ENCODE results near the gene SNX10.

SNX10 gene

DNA sequence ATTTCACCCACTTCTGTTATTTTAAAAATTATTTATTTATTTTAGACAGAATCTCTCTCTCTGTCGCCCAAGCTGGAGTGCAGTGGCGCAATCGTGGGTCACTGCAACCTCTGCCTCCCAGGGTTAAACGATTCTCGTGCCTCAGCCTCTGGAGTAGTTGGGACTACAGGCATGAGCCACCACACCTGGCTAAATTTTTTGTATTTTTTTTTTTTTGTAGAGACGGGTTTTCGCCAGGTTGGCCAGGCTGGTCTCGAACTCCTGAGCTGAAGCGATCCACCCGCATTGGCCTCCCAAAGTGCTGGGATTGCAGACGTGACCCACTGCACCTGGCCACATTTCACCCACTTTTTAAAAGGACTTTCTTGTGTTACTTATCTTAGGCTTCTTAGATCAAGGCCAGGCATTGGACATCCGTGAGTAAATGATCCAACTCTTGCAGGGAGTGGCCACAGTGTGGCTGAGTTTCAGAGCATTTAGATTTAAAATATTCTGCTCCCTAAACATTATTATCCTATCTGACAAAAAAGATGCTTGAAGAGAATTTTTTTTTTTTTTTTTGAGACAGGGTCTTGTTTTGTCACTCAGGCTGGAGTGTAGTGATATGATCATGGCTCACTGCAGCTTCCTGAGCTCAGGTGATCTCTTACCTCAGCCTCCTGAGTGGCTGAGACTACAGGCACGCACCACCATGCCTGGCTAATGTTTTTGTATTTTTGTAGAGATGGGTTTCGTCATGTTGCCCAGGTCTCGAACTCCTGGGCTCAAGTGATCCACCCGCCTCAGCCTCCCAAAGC is 14.4 kb downstream of the SNX10 start:
- no peaks in the 10 kb centered on the region for H3K27me3 Mint-ChIP-seq (ENCODE audit: low read depth, poor library complexity)
- H3K27ac Mint-ChIP-seq: no peak overlapping the region
- H3K36me3 Mint-ChIP-seq (ENCODE audit: low read depth): peaks cover 14% of the 10 kb centered on the region
- peaks cover 13% of the 10 kb centered on the region for H3K4me1 Mint-ChIP-seq
- no peak for DNase-seq
- H3K9me3 Mint-ChIP-seq: no peaks in the 10 kb centered on the region
- H3K4me3 Mint-ChIP-seq: no peak overlapping the region
- TF ChIP-seq, protein P1, sequence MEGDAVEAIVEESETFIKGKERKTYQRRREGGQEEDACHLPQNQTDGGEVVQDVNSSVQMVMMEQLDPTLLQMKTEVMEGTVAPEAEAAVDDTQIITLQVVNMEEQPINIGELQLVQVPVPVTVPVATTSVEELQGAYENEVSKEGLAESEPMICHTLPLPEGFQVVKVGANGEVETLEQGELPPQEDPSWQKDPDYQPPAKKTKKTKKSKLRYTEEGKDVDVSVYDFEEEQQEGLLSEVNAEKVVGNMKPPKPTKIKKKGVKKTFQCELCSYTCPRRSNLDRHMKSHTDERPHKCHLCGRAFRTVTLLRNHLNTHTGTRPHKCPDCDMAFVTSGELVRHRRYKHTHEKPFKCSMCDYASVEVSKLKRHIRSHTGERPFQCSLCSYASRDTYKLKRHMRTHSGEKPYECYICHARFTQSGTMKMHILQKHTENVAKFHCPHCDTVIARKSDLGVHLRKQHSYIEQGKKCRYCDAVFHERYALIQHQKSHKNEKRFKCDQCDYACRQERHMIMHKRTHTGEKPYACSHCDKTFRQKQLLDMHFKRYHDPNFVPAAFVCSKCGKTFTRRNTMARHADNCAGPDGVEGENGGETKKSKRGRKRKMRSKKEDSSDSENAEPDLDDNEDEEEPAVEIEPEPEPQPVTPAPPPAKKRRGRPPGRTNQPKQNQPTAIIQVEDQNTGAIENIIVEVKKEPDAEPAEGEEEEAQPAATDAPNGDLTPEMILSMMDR (IDR thresholded peaks at IDR 0.05): no peak

DNA sequence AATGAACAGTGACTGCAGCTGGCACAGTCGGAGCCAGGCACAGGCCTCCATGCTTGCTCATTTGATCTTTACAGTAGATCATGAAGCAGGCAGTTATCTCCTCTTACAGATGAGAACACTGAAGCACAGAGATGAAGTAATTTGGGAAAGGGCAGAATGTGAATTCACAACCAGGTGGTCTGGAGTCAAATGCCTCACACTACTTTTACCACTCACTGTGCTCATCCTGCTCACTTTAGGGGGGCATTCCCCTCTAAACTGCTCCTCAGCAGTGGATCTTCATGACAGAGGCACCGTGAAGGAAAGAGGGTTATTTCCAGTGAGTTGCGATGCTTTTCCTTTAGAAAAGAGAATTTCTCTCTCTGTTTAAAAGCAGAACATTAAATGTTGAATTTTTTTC is 15.1 kb downstream of the SNX10 start:
- Mint-ChIP-seq H3K9me3 (no peaks in the 10 kb centered on the region), H3K4me3 (no peak overlapping the region), H3K27ac (peak overlapping the region; percentile 75), H3K4me1 (peaks cover 13% of the 10 kb centered on the region), H3K27me3 (ENCODE audit: low read depth, poor library complexity) (no peaks in the 10 kb centered on the region), H3K36me3 (ENCODE audit: low read depth) (peaks cover 18% of the 10 kb centered on the region)
- DNase-seq: no peak
- TF ChIP-seq, protein P1 (IDR thresholded peaks at IDR 0.05): no peak

DNA sequence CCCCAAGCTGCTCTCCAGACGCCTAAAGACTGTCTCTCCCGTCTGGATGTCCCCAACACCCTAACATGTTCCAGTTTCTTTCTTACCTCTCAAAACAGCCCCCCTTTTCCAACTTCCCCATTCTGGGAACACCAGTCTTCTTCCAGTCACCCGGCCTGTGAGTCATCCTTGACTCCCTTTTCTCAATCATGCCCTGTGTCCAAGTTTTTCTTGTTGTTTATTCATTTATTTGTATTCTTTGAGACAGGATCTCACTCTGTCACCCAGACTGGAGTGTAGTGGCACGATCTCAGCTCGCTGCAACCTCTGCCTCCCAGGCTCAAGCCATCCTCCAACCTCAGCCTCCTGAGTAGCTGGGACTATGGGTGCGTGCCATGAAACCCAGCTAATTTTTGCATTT is 15.6 kb downstream of the SNX10 start:
- Mint-ChIP-seq H3K9me3 (no peaks in the 10 kb centered on the region), H3K27me3 (ENCODE audit: low read depth, poor library complexity) (no peaks in the 10 kb centered on the region), H3K27ac (peak overlapping the region; percentile 75), H3K4me3 (no peak overlapping the region), H3K4me1 (peaks cover 13% of the 10 kb centered on the region), H3K36me3 (ENCODE audit: low read depth) (peaks cover 18% of the 10 kb centered on the region)
- no peak for DNase-seq
- TF ChIP-seq, protein P1 (IDR thresholded peaks at IDR 0.05): no peak

DNA sequence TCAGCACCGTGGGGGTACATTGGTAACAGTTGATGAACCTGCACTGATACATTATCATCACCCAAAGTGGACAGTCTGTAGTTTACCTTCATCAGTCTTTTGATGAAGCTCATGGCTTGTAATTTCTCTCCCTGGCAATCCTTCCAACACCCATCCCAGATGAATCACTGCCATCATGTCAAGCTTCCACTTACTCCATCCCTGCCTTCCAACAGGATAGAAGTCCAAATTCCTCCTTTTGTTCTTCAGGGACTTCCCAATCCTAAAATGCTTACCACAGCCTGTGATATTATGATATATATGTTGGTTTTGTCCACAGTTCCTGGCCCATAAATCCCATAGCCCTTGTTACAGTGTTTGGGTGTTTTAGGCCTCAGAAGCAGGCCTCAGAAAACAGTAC is 16.1 kb downstream of the SNX10 start:
- H3K36me3 Mint-ChIP-seq (ENCODE audit: low read depth): peaks cover 18% of the 10 kb centered on the region
- H3K27ac Mint-ChIP-seq: no peak overlapping the region
- no peaks in the 10 kb centered on the region for H3K9me3 Mint-ChIP-seq
- TF ChIP-seq, protein P1 (IDR thresholded peaks at IDR 0.05): no peak
- H3K4me1 Mint-ChIP-seq: peaks cover 13% of the 10 kb centered on the region
- no peaks in the 10 kb centered on the region for H3K27me3 Mint-ChIP-seq (ENCODE audit: low read depth, poor library complexity)
- no peak for DNase-seq
- no peak overlapping the region for H3K4me3 Mint-ChIP-seq

DNA sequence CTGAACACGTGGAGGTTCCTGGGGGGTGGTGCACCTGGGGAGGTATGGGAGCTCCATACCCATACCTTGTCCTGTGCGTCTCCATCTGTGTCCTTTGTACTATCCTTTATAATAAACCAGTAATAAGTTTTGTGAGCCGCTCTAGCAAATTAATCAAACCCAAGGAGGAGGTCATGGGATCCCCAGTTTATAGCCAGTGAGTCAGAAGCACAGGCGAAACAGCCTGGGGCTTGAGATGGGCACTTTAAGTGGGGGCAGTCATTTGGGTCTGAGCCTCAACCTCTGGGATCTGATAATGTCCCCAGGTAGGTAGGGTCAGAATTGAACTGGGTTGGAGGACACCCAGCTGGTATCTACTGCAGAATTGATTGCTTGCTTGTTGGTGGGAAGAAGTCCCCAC is 16.9 kb downstream of the SNX10 start:
- no peaks in the 10 kb centered on the region for H3K27me3 Mint-ChIP-seq (ENCODE audit: low read depth, poor library complexity)
- no peak overlapping the region for H3K4me3 Mint-ChIP-seq
- no peaks in the 10 kb centered on the region for H3K9me3 Mint-ChIP-seq
- H3K27ac Mint-ChIP-seq: no peak overlapping the region
- peaks cover 18% of the 10 kb centered on the region for H3K36me3 Mint-ChIP-seq (ENCODE audit: low read depth)
- DNase-seq: no peak
- H3K4me1 Mint-ChIP-seq: peaks cover 13% of the 10 kb centered on the region
- TF ChIP-seq, protein P1 (IDR thresholded peaks at IDR 0.05): no peak

DNA sequence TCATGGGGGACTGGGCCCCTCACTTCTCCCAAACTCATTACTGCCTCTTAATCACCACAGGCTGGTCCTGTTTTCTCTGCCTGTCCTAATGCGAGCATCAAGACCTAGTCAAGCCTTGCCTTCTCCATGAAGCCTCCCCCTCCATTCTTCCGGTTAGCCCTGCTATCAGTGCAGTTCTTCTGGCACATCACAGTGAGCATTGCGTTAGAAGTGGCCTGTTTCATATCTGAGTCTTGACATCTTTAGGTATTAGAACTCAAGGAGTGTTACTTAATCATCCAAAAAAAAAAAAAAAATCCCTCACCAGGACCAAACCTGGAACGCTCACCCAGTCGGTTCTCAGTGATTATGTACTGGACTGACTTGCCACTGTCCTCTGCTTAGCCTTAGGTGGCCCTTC is 17.4 kb downstream of the SNX10 start:
- Mint-ChIP-seq H3K4me3 (no peak overlapping the region), H3K36me3 (ENCODE audit: low read depth) (peaks cover 18% of the 10 kb centered on the region), H3K27ac (no peak overlapping the region), H3K9me3 (no peaks in the 10 kb centered on the region), H3K4me1 (peaks cover 12% of the 10 kb centered on the region), H3K27me3 (ENCODE audit: low read depth, poor library complexity) (no peaks in the 10 kb centered on the region)
- DNase-seq: no peak
- TF ChIP-seq, protein P1 (IDR thresholded peaks at IDR 0.05): no peak

All from nephron progenitor cell (in vitro differentiated cells).